GM21381 (cell line): ENCODE data around the gene RNF212B.

ENCODE experiments used
- ATAC-seq: cut with Tn5 transposase; IDR thresholded peaks from one replicate; pipeline ENCODE4 v1.9.1; 2021; ENCODE audit warnings: mild to moderate bottlenecking, moderate library complexity; ENCODE audit not compliant: unreplicated experiment

Gene RNF212B

GRCh38 chr14:23319746-23320583 is 82.2 kb downstream of the RNF212B start:
- ATAC-seq: no peak

- peak; percentile 84 for ATAC-seq
These were observed 83.1 kb downstream of the RNF212B start, which contains the start of gene PABPN1 for GRCh38 chr14:23320584-23321571. Gene PABPN1, plus strand, starts transcription at chr14:23321457. Its CDS starts 13 bp downstream, at chr14:23321470.

GRCh38 chr14:23321572-23322547 is 84.1 kb downstream of the RNF212B start:
- ATAC-seq: peak; percentile 10
